Stomach (tissue), 9 donors: ENCODE data around the gene PKD1. TPM values are rescaled to one million over a fixed set of nuclear protein-coding genes. Genes with fewer than 3 reads are reported as not detected.

Source experiments
- DNase-seq, 2 donors: peaks; one replicate each; pipeline versions ENCODE4 v3.0.0 to v3.0.0-alpha.2; 2013 to 2019
- H3K27ac ChIP-seq, 5 donors: fragments of 200-600 bp in 4 of 5; sonication (generic) in 4 of 5; one replicate each; pipeline ENCODE4 v1.5.1; 2013 to 2019; ENCODE audit warnings: mild to moderate bottlenecking in 1 of 5, moderate library complexity in 1 of 5
- H3K27me3 ChIP-seq, 3 donors: fragments of 200-600 bp; sonication (generic); one replicate each; pipeline ENCODE4 v1.5.1; 2017 to 2019; ENCODE audit warnings: mixed run types in 1 of 3
- H3K36me3 ChIP-seq, 4 donors: fragments of 200-600 bp; sonication (generic); 1 replicate in 3 of 4; 2 replicates in 1 of 4; pipeline ENCODE4 v1.5.1; 2016 to 2019
- H3K4me1 ChIP-seq, 4 donors: fragments of 200-600 bp; sonication (generic); one replicate each; pipeline ENCODE4 v1.5.1; 2016 to 2019
- H3K4me3 ChIP-seq, 4 donors: fragments of 200-600 bp; sonication (generic) in 3 of 4; one replicate each; pipeline ENCODE4 v1.5.1; 2016 to 2019; ENCODE audit warnings: mild to moderate bottlenecking in 1 of 4
- H3K9me3 ChIP-seq, 4 donors: fragments of 200-600 bp; sonication (generic); one replicate each; pipeline ENCODE4 v1.5.1; 2016 to 2019
- CTCF ChIP-seq, 7 experiments: fragments of 450-650 bp in 4 of 7; fragments of 200-600 bp in 3 of 7; sonication (generic) in 3 of 7; IDR thresholded peaks; one replicate each; pipeline ENCODE4 v1.5.1; 2016 to 2019; ENCODE audit warnings: antibody characterized with exemption in 7 of 7, control low read depth in 2 of 7, mild to moderate bottlenecking in 1 of 7
- EP300 ChIP-seq: sonication (generic); formaldehyde crosslinking; IDR thresholded peaks from one replicate; pipeline ENCODE4 v1.6.1; 2017; ENCODE audit warnings: antibody characterized with exemption
- POLR2A ChIP-seq, 4 donors: fragments of 450-650 bp; IDR thresholded peaks; one replicate each; pipeline ENCODE4 v1.6.1; 2016; ENCODE audit warnings: antibody characterized with exemption in 4 of 4, control low read depth in 2 of 4, mild to moderate bottlenecking in 1 of 4, moderate library complexity in 1 of 4
- POLR2AphosphoS5 ChIP-seq, 3 donors: sonication (generic); formaldehyde crosslinking; IDR thresholded peaks; one replicate each; pipeline ENCODE4 v1.6.1; 2016; ENCODE audit warnings: antibody characterized with exemption in 3 of 3
- WGBS, 5 donors: extraction: QIAGEN DNeasy Blood & Tissue Kit in 3 of 5; methylation state at CpG; one replicate each; pipeline versions ENCODE4 v1.1.5 to v1.1.7; 2013 to 2018; 5-methylcytosine and 5-hydroxymethylcytosine counted together
- intact Hi-C: fragments of 100-400 bp; cut with DNase I; formaldehyde crosslinking; loops from one replicate; pipeline ENCODE4 v1.15.1; 2023; ENCODE audit warnings: low total_unique reads
- polyA plus RNA-seq, 3 donors: library from polyadenylated mRNA; stranded (reverse); fragments of 200-250 nt; gene quantifications; one replicate each; pipeline ENCODE4 v1.2.3, GENCODE V29; 2013
- total RNA-seq, 5 donors: library from RNA; depleted of rRNA; stranded (reverse); fragments of >200 nt; gene quantifications; one replicate each; pipeline versions ENCODE4 v1.1.0 to v1.2.3, GENCODE V29; 2014 to 2016
- donor health status: healthy with polysubstance abuse.
- donor health status: Bipolar disorder and iron deficiency.
- donor health status: healthy.

PKD1 gene
- total and polyA plus RNA-seq, 8 donors = 10.4 to 776 (median 90.7) TPM

DNA sequence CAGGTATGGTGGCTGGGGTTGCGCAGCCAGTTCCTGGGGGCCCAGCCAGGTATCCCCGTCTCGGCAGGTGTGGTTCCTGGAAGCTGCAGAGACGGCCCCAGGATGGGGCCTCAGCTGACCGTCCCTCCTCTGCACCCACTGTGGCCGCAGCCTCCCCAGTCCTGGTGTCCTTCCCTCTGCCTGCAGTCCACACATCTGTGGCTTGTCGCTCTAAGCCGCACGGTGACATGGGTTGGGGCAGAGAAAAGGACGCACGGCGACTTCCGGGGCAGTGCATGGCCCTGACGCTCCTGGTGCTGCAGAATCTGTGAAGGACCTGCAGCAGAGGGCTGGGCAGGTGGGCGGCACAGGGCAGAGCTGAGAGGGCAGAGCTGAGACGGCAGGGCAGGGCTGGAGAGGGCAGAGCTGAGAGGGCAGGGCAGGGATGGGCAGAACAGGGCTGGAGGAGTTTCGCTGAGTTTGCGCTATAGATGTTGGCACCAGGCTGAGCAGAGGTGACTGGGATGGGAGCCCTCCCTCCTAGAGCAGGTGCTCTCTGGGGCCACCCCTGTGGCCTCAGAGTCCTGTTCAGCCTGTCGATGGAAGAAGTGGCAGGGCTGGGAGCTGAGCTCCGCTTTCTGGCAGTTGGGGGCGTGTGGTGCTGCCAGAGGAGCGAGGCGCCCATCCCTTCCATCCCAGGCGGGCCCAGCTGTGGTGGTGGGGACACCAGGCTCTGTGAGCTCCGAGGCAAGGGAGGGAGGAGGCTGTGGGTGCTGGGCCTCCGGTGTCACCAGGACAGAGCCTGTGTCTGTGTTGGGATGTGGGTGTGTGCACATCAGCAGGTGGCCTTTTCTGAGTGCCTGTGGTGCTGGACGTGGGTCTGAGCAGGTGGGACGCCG, 64.9 kb downstream of the PKD1 start:
- Histone ChIP-seq H3K36me3 (peaks cover 56 to 100% (median 100%) of the 10 kb centered on the region in 4 donors), H3K9me3 (no peaks in the 10 kb centered on the region), H3K27me3 (no peaks in the 10 kb centered on the region), H3K4me3 (no peak overlapping the region), H3K4me1 (no peaks in the 10 kb centered on the region), H3K27ac (no peak overlapping the region)
- DNase-seq = no peak
- WGBS, 5 donors = 86 to 96% (median 94%) methylated on average over 15 to 29 of the region's 29 CpGs
- TF ChIP-seq POLR2AphosphoS5 (IDR thresholded peaks at IDR 0.05) = no peak
- no peak for TF ChIP-seq POLR2A (IDR thresholded peaks at IDR 0.05)
- TF ChIP-seq CTCF (IDR thresholded peaks at IDR 0.05) = no peak
- TF ChIP-seq EP300 = no peak
- intact Hi-C loops = no loop called here

DNA sequence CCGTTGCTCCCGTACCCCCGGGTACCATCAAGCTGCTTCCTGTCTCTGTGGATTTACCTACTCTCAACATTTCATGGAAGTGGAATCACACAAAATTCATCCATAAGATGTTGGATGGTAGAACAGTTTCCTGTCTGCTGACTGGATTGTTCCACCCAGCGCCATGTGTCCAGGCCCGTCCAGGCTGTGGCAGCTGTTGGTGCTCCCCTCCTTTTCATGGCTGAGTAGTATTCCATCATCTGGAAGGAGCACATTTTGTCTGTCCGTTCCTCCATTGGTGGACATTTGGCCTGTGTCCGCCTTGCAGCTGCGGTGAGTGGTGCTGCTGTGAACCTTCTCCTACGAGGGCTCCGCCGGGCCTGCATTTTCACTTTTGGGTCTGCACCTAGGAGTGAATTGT, 69.6 kb downstream of the PKD1 start:
- no peaks in the 10 kb centered on the region for H3K27me3 ChIP-seq
- DNase-seq = no peak
- WGBS, 5 donors = 96 to 99% (median 97%) methylated on average over 11 of the region's 11 CpGs
- intact Hi-C loops = no loop called here
- peaks cover 45 to 100% (median 99%) of the 10 kb centered on the region in 4 donors for H3K36me3 ChIP-seq
- H3K9me3 ChIP-seq = no peaks in the 10 kb centered on the region
- H3K4me3 ChIP-seq = no peak overlapping the region
- H3K4me1 ChIP-seq = no peaks in the 10 kb centered on the region
- H3K27ac ChIP-seq = no peak overlapping the region
- TF ChIP-seq POLR2A (IDR thresholded peaks at IDR 0.05) = no peak
- TF ChIP-seq CTCF (IDR thresholded peaks at IDR 0.05) = no peak
- TF ChIP-seq POLR2AphosphoS5 (IDR thresholded peaks at IDR 0.05) = no peak
- TF ChIP-seq EP300 = no peak

- Histone ChIP-seq H3K4me1 (no peaks in the 10 kb centered on the region), H3K27me3 (no peaks in the 10 kb centered on the region), H3K4me3 (no peak overlapping the region), H3K27ac (no peak overlapping the region), H3K9me3 (no peaks in the 10 kb centered on the region), H3K36me3 (peaks cover 53 to 100% (median 99%) of the 10 kb centered on the region in 4 donors)
- WGBS, 5 donors = 93 to 96% (median 93%) methylated on average over 12 to 16 of the region's 16 CpGs
- no peak for DNase-seq
- intact Hi-C loops = no loop called here
- TF ChIP-seq POLR2AphosphoS5 (IDR thresholded peaks at IDR 0.05) (no peak), EP300 (no peak), CTCF (IDR thresholded peaks at IDR 0.05) (no peak), POLR2A (IDR thresholded peaks at IDR 0.05) (no peak)
These were observed 71.2 kb downstream of the PKD1 start for GRCh38 chr16:2064368-2064945.

- intact Hi-C loops = no loop called here
- TF ChIP-seq POLR2A (IDR thresholded peaks at IDR 0.05) (no peak), CTCF (IDR thresholded peaks at IDR 0.05) (no peak), EP300 (no peak), POLR2AphosphoS5 (IDR thresholded peaks at IDR 0.05) (no peak)
- H3K27me3 ChIP-seq = no peaks in the 10 kb centered on the region
- H3K9me3 ChIP-seq = no peaks in the 10 kb centered on the region
- WGBS, 5 donors = 91 to 96% (median 94%) methylated on average over 9 to 25 of the region's 25 CpGs
- H3K36me3 ChIP-seq = peaks cover 53 to 100% (median 98%) of the 10 kb centered on the region in 4 donors
- H3K4me3 ChIP-seq = no peak overlapping the region
- no peaks in the 10 kb centered on the region for H3K4me1 ChIP-seq
- DNase-seq = no peak
- no peak overlapping the region for H3K27ac ChIP-seq
These were observed 71.8 kb downstream of the PKD1 start for GRCh38 chr16:2063861-2064260.
